ENCODE results near the gene GGNBP2.
"Not testable (repeated sequence)": the region's sequence is repeated elsewhere in the genome, so short reads cannot be mapped to it uniquely, and the experiment has no call there.

GGNBP2 gene

DNA sequence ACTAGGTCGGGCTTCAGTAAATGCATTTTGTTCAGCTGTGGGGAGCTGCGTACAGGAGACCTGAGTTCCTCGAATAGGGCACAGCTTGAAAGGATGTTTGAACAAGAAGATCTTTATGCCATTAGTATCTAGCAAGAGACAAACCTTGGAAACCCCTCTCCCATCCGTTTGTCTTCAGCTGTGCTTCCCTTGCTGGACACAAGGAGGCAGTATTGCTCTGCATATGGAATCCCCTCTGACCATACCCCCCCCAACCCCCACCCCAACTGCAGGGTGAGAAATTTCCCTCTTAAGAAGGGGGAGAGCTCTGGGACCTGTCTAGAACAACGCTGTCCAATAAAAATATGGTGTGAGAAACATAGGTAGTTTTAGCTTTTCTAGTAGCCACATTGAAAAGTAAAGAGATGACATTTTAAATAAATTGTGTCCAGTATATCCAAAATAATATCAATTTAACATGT lies 58.2 kb downstream of the GGNBP2 start:
- peak; percentile 85 for DNase-seq

- not testable (repeated sequence) for DNase-seq
These were observed 60.3 kb downstream of the GGNBP2 start for GRCh38 chr17:36605028-36605427.

GRCh38 chr17:36608280-36608679 lies 63.6 kb downstream of the GGNBP2 start:
- DNase-seq, result no peak

DNA sequence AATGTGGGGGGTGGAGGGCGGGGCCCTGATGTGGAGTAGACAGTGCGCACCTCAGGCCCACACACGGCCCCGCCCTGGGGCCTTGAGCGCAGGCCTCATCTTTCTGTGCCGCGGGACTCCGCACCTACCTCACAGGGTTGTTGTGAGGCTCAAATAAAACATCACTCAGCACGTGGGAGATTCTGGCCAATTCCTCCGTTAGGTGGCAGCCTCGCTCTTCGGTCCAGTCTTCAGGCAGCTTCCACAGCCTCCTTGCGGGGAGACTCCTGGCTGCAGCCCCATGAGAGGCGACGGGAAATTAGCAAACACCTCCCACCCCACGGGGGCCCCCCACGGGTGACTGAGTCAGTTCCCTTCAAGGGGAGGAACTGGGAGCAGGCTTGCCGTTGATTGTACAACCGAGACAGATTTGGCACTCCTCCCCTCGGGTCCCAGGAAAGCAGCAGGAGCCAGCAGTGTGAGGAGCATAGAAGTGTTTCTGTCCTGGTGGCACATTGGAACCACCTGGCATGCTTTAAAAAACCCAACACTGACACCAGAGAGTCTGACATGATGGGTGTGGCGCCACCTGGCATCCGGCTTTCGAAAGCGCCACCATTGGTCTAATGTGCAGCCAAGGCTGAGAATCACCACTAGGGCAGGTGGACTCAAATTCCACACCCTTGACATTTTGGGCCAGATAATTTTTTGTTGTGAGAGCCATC lies 64.2 kb downstream of the GGNBP2 start:
- peak; percentile 37 for DNase-seq

GRCh38 chr17:36609498-36609862 lies 64.8 kb downstream of the GGNBP2 start:
- no peak for DNase-seq

GRCh38 chr17:36610474-36610873 lies 65.8 kb downstream of the GGNBP2 start:
- no peak for DNase-seq

- no peak for DNase-seq
These were observed 66.8 kb downstream of the GGNBP2 start for GRCh38 chr17:36611345-36612072.

GRCh38 chr17:36612323-36612722 lies 67.6 kb downstream of the GGNBP2 start:
- DNase-seq, result no peak

- no peak for DNase-seq
These were observed 68.4 kb downstream of the GGNBP2 start for GRCh38 chr17:36613155-36613554.

GRCh38 chr17:36614081-36614480 lies 69.4 kb downstream of the GGNBP2 start:
- no peak for DNase-seq

GRCh38 chr17:36614933-36615332 lies 70.2 kb downstream of the GGNBP2 start:
- no peak for DNase-seq

DNA sequence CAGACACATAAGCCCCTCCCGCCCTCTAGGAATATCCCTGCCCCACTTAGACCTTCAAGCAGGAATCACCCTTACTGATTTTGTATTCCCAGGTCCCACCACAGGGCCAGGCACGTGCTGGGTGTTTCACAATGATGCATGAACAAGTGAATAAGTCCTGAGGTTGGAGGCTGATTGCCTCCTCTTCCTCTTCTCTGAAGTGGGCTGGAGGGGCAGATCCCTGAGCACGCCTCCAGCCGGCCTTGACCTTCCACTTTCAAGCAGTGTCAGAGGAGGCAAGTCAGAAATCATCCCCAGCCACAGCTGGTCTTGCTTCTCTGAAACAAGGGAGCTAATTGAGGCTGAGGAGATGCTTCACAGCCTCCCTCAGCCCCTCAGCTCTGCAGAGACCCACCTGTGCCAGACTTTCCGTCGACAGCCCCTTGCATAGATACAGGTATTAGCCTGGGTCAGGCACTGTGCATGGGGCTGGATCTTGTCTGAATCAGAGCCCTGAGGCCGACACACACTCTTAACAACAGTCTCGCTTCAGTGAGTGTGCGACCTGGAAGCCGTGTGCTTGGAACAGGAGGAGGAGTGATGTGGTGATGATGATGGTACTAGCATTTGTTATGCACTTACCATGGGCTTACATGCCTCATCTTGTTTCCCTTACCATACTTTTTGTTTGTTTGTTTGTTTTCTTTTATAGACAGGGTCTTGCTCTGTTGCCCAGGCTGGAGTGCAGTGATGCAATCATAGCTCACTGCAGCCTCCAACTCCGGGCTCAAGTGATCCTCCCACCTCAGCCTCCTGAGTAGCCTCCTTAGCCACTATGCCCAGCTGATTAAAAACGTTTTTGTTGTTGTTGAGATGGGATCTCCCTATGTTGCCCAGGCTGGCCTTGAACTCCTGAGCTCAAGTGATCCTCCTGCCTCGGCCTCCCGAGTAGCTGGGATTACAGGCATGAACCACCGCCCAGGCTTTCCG lies 71.6 kb downstream of the GGNBP2 start:
- no peak for DNase-seq

GRCh38 chr17:36617773-36618172 lies 73.1 kb downstream of the GGNBP2 start:
- no peak for DNase-seq

DNA sequence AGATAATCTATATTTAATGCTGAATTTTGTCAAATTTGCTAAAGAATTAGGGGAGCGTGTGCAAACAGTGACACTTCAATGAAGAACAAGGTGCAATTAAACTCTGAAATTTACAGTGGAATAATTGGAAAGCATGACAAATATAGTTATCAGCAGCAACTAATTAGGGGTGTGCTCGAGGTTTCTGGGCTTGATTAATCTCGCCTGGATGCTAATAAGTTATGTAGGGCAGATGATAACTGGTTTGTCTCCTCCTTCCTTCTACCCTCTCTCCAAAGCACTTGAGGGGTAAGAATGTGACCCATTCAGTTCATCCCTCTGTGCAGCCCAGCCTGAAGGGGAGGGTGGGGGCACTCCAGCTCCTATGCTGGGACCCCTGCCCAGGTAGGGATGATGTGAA lies 78.6 kb downstream of the GGNBP2 start:
- DNase-seq, result no peak

DNA sequence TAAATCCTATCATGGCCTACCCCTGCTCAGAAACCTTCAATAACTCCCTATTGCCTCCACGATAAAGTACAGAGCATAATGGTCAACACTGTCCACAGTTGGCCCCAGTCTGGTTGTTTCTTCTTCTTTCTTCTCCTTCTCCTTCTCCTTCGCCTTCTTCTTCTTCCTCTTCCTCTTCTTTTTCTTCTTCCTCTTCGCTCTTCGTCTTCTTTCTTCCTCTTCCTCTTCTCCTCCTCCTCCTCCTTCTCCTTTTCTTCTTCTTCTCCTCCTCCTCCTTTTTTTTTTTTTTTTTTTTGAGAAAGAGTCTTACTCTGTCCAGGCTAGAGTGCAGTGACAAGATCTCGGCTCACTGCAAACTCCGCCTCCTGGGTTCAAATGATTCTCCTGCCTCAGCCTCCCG lies 80.5 kb downstream of the GGNBP2 start:
- no peak for DNase-seq

DNA sequence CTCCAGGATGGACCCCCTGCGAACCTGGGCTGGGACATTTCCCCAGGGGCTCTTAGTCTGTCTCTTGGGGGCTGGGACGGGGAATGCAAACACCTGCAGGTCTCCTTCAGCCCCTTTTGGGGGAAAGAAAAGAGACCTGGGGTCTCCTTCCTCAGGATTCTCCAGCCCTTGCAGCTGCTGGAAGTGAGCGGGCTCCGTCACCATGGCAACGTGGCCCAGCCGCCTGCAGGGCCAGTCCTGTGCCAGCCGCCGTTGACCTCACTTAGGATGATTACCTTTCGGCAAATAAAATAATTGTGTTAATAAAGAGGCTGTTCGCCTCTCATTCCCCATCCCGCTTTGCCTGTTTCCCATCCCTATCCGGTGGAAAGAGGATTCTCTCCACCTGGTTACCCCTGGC lies 82.4 kb downstream of the GGNBP2 start:
- DNase-seq, result no peak

DNA sequence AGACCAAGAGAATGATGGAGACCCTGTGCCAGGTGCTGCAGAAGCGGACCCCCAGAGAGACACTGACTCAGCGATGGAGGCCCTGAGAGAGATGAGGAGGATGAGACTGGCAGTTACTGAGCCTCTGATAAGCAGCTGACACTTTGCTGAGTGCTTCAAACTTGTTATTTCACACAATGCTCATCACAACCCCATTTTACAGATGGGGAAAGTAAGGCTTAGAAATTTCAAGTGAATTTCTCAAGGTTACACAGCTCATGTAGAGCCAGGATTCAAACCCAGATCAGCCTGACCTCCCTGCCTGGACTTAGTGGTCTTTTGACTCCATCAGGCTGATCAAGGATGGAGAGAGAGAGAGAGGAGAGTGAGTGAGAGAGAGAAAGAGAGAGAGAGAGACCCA lies 83.9 kb downstream of the GGNBP2 start:
- DNase-seq, result no peak

DNA sequence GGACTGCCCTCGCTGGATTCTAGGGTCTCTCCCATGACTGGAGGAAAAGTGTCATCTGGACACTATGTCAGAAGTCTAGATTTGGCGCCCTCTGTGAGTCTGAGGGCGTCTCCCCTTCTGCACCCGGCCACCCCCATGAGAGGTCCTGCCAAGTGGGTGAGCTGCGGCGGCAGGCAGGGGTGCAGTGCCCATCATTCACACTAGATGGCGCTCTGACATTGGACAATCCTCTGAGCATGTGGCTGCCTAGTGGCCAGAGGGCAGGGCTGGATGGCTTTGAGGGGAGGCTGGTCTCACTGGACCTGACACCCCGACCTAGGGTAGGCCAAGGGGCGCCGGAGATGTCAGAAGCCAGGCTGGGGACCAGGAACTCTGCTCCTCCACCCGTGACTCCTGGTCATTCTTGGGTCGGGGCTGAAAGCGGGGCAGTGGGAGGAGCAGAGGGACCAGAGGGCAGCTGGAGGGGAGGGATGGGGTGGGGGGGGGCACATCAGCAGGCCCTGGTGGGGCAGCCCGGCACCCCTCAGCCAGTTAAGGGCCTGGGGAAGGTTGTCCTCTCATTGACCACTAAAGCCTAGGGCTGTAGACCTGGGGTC lies 84.6 kb downstream of the GGNBP2 start:
- peak; percentile 74 for DNase-seq

GRCh38 chr17:36629970-36630502 lies 85.3 kb downstream of the GGNBP2 start:
- DNase-seq, result no peak

GRCh38 chr17:36631022-36631421 lies 86.3 kb downstream of the GGNBP2 start:
- DNase-seq, result no peak

DNA sequence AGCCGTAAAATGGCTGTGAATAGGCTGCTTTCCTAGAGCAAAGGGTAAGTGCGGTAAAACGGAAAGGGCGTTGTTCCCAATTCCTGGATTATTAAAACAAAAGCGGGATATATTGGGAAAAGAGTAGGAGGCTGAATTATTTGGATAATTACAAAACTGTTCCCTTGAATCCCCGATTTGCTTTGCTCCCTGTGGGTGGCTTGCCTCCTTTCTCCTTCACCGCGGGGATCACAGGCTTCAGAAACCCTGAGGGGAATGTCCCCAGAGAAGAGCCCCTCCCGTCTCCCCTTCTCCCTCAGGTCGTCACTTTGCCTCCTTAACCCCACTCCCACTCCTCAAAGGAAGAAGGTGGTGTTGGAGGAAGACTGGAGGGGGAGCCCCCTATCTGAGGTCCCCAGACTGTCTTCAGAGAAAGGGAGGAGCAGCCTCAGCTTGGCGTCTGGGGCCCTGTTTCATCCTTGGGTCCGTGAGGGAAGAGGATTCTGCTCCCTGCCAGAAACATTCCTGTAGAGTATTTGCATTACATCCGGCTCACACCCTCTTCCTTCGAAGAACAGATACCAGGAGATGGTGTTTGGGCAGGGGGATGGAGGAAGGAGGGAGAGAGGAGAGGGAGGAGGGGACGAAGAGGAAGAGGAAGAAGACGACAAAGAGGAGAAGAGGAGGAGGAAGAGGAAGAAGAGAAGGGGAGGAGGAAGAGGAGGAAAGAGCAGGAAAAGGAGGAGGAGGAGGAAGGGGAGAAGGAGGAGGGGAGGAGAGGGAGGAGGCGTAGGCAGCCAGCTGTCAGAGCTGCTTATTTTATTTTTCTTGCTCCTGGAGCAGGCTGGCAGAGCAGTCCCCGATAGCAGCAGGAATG lies 88.4 kb downstream of the GGNBP2 start:
- DNase-seq, result no peak

Measured in NCI-H510A treated with DMSO at 0.1 percent for 48 hours (cell line).